Stimulated activated CD4-positive, alpha-beta T cell treated with anti-CD3 and anti-CD28 coated beads, Interleukin-4, amount 100 ng/mL, for 48 hours (primary cell): ENCODE results near the gene LSM2.

Source experiments
- DNase-seq, 2 donors: peaks; one replicate each; pipeline ENCODE4 v3.0.0-alpha.2; 2020; ENCODE audit warnings: low read depth in 2 of 2

Gene LSM2

DNA sequence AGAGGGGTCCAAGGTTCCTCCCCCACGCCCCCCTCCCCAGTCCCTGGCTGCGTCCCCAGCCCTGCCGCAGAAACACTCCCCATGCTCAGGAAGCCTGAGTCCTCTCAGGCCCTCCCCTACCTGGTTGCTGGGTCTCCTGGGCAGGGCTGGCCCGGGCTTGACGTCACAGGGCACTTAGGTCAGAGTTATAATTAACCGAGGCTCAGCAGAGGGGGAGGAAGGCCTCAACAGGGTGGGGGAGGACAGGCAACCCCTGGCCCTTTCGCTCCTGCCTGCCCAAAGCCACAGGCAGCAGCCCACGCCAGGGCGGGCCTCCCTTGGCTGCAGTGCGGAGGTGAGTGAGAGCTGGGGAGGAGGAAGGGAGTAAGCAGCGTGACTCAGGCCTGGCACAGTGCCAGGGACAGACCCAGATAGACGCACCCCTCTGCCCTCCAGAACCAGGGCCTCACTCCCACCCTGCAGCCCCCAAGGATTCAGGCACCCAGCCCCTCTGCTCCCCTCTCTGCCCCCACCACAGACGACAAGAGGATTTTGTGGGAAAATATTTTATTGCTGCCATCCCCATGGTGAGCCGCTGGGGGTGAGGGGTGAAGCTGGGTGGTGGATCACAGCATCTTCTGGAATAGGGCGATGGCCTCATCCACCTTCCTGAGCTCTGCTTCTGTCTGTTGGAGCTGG, 29.6 kb downstream of the LSM2 start, which contains the start of gene VWA7:
Gene VWA7 (minus strand): TSS at position 340 of the 678 bp plus-strand sequence. CDS start 549 bp downstream, outside the sequence.
- DNase-seq = peak; percentile 63 to 69

DNA sequence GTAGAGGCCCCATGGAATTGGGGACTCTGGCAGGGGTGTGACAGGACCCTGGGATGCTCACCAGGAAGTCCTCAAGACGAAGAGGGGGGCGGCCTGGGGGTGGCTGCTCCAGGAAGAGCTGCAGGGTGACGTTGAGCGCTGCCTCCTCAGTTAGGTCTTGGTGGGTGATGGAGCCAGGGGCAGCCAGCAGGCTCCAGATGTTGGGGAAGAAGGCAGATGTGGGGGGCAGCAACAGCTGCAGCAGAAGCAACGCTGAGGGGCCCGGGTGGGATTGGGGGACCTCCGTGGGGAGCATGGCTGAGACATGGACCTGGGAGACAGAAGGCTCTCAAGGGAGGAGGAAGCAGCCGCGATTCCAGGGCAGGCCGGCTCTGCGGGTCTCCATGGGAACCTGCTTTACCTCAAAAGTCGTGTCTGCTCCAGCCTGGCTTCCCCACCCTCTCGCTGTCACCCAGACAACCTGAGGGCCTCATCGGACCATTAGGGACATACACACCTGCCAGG, 30.2 kb downstream of the LSM2 start:
- DNase-seq = no peak

DNA sequence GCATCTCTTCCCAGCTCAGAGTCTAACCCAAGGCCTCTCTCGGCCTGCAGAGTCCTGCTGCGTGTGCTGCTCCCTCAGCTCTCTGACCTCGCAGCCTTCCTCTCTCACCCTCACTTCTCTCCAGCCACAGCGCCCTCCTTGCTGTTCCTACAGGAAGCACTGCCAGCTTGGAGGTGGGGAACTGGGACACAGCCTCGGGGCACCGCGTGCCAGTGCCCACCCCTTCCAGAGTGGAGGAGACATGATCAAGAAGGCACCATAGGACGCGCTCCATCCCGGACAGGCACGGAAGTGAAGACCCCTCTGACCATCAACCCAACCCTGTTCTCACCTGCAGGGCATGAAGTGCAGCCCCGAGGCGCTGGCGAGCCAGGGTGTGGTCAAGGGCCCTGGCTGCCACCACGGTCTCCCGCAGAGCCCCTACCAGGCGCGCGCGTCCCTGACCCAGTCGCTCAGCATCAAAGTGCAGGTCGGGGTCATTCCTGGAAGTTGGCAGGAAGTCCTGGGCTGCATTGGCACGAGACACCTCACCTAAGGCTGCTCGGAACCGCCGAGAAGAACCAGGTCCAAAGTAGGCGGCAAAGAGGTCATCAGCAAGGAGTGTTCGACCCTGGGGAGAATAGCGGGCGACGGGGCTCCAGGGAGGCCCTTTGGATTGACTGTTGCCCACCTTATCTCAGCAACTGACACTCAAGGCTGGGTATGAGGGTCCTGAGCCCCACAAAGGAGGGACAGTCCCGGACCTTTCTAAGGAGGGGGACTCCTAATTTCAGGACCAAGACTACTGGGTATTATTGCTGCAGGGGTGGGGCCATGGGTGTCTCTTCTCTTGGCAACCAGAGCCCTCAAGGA, 30.9 kb downstream of the LSM2 start:
- no peak for DNase-seq

DNA sequence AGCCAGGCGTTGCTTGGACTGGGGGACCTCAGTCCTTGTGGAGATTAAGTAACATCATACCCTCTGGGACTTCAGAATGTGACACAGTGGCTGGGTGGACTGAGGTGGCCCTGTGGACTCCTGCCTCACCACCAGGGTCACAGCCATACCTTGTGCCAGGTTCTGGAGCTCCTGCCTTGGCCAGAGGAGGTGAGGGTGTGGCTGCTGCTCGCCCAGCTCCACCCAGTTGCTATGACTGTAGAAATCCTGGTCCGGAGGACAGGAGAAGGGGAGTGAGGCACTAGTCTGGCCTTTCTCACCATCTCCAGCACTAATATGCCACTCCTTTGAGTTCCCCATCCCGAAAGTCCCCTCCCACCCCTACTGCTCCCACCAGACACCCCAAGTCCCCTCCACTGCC, 31.6 kb downstream of the LSM2 start:
- DNase-seq = no peak

DNA sequence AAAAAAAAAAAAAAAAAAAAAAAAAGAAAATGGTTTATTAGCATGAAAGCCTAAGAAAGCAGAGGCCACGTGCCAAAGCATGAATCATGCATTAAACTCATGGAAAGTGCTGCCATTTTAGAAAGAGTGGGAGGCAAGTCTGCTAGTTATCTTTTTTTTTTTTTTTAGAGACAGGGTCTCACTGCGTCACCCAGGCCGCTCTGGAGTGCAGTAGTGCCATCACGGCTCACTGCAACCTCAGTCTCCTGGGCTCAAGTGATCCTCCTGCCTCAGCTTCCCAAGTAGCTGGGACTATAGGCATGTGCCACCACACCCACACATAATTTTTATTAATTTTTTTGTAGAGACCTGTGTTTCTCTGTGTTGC, 34.8 kb downstream of the LSM2 start:
- no peak for DNase-seq

DNA sequence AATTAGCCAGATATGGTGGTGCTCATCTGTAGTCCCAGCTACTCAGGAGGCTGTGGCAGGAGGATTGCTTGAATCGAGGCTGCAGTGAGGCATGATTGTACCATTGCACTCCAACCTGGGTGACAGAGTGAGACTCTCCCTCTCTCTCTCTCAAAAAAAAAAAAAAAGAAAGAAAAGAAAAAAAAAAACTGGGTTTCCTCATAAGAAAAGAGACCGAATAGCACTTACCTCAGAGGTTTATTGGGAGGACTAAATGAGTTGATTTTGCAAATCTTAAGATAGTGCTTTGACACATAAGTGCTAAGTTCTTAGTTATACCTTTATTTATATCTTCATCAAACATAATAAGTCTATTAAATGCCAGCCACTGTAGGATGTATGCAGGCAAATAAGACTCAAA, 35.9 kb downstream of the LSM2 start:
- no peak for DNase-seq

DNA sequence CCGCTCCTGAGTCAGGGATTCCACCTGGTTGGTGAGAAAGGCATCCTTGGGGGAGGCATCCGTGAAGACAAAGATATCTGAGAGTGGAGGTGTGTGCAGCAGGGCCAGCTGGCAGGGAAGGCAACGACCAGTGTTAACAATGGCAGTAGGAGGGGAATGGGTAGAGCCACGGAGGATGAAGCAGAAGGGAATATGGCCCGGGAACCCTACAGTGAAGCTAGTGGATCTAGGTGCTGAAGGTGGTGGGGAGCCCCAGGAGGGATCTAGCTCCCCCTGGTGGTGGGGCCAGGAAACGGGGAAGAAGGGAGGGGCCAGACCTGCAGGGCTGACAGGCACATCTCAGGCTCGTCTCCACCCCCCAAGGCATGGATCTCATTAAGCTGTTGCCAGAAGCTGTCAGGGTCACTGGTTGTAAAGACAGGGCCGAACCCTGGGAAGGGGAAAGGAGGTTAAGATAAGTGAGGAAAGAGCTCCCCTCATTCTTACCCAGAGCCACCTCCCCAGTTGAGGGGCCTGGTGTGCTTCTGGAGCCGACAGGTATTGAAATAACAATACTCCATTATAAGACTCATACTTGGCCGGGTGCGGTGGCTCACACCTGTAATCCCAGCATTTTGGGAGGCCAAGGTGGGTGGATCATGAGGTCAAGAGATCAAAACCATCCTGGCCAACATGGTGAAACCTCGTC, 36.9 kb downstream of the LSM2 start:
- DNase-seq = peak; percentile 75 to 83

DNA sequence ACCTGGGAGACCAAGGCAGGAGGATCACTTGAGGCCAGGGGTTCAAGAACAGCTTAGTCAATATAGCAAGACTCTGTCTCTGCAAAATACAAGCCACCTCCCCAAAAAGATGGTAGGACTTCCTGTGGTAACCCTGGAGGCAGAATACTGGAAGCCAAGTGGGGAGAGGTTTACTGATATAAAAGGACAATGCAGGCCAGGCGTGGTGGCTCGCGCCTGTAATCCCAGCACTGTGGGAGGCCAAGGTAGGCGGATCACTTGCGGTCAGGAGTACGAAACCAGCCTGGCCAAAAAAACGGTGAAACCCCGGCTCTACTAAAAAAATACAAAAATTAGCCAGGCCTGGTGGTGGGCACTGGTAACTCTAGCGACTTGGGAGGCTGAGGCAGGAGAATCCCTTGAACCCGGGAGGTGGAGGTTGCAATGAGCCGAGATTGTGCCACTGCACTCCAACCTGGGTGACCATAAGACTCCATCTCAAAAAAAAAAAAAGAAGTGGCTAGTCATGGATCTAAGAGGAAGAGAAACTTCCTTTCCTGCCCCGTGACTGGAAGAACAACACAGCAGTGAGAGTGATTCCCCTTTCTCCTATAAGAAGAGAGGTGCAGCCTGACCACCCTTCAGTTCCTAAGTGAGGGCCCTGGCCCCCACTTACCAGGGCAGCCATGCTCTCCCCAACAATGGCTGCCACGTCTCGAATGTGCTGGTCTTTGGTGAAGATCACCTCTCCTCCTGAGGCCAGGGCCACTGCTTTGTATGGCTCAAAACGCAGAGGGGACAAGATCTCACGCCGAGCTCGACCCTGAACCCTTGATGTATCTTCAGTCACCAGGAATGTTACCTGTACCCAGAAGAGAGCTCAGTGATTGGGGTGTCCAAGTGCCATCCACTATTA, 38.2 kb downstream of the LSM2 start:
- DNase-seq = no peak

DNA sequence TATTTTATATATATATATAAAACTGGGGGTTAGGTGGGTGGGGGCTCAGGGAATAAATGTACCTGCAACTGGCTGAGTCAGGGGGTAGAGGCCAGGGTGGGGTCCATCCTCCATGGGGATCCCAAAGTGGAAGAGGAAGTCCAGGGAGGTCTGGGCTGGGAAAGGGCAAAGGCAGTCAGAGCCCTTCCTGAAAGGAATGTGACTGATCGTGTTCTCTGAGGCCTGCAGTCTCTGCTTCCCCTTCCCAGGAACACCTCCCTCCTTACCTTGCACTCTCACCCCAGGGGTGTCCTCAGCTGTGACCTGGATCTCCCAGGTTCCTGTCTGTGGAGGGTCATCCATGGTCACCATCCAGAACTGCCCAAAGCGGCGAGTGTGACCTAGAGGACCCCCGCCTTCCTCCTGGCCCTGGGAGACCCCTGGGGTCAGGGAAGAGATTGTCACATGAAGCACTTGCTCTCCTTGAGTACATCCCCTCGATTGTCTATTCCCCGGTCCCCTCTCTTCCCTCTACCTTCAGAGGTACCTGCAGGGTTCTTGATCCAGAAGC, 39.6 kb downstream of the LSM2 start:
- DNase-seq = no peak

DNA sequence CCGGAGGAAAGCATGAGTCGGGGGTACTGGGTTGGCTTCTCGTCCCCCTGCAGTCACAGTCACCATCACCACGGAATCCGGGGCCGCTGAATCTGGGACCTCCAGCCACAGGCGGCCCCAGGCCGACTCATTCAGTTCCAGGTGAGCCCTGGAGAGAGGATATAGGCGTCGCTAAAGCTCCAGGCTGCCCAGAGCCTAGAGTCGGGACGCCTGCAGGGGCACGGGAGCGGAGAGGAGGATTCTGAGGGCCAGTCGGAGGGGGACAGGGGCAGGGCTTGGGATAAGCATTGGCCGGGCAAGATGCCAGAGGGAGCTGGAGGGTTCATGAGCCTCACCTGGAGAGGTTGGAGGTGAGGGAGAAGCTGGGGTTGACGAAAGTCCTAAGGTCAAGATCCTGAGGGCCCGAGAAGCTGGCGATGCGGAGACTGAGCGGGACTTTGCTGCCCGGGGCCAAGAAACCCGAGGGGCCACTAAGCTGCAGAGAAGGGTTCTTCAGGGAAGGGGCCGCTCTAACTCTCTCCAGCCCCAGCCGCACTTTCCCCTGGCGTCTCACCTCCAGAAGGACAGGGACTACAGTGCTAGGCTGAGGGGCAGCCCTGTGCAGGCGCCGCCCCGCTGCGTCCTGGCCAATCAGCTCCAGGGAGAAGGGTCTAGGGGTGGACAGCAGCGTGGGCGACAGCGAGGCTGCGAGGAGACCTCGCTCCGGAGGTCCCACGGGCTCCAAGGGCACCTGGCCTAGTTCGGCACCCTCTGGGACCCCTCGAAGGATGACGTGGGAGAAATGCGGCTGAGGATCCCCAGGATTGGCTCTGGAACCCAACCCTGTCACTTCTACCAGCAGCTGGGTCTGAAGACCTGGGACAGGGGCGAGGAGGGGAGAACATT, 40.6 kb downstream of the LSM2 start:
- no peak for DNase-seq

DNA sequence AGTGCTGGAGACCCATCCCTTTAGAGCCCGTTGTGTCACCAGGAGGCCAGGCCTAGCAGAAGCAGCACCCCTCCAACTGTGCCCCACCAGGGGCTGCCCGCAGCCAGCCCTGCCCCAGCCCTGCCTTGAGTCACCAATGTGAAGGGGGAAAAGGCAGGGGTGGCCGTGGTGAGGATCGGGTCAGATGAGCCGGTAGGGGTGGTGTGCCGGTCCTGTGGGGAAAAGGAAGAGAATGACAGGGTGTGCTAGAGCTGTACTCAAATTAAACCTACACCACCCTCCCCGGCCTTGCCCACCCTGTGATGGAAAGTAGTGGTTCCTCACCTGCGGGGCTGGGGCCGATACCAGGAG, 41.2 kb downstream of the LSM2 start:
- no peak for DNase-seq

DNA sequence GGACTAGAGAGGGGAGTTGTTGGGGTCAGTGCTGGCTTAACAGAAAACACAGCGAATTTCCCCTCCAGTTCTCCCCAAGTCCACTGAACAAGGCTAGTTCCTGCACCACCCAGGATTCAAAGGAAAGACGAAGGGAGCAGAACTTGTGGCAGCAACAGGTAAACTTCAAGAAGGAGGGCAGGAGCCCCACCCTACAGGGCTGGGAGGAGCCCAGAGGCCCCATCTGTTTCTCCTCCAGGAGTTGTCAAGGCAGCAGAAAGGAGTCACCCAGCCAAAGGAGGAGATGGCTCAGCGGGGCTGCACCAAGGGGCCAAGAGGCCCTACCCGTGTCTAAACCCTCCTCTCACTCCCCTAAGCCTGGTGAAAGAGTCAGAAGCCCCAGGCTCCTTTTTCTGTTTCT, 42.6 kb downstream of the LSM2 start:
- no peak for DNase-seq

DNA sequence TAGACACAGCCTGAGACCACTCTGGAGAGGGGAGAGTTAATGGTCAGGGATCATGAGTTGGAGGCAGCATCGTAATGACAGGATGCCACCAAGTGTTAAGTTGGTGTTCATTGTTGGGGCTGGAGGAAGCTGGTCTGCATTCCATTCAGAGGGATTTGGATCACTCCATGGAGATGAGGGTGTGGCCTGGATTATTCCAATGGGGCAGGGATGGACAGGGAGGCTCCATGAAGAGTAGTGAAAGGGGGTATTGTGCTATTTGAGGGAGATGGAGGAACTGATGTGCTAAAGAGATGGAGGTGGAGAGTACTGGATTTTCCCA, 43.2 kb downstream of the LSM2 start:
- no peak for DNase-seq

DNA sequence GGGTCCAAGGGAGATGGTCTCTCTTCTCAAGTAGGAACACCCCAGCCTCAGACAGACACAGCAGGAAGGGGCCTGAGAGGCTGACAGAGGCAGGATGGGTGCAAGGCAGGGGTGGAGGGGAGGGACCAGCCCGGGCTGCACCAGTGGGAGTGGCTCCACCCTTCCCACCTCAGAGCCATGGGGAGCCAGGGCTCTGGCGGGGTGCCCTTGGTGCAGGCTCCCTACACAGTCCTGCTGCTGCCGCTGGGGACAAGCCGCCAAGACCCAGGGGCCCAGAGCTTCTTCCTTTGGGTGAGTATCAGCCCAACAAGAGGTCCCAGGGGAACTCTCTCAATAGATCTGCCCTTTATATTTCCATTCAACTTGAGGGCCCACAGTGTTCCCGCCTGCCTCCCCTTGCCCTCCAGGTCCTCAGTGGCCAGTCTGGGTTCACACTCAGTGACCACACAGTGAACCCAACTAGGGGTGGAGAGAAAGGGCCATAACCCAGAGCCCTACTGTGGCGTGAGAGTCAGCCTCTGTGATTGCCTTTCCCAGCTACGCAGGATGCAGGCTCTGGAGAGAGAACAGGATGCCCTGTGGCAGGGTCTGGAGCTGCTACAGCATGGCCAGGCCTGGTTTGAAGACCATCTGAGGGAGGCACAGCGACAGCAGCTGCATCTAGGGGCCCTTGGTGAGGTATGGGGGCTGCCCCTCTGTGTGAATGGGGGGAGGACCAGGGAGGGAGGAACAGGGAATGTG, 43.7 kb downstream of the LSM2 start:
- no peak for DNase-seq

DNA sequence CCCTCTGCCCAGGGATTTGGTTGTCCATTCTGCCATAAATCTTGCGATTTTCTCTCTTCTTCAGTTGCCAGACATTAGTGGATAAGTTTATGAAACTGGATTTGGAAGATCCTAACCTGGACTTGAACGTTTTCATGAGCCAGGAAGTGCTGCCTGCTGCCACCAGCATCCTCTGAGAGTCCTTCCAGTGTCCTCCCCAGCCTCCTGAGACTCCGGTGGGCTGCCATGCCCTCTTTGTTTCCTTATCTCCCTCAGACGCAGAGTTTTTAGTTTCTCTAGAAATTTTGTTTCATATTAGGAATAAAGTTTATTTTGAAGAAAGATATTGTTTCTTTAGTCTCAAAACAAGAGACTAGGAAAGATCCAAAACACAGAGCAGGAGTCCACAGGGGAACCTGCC, 44.4 kb downstream of the LSM2 start, which contains the start of gene SAPCD1:
Gene SAPCD1 (plus strand): TSS at position 301 of the 400 bp plus-strand sequence. CDS start 399 bp downstream, outside the sequence.
- DNase-seq = no peak

DNA sequence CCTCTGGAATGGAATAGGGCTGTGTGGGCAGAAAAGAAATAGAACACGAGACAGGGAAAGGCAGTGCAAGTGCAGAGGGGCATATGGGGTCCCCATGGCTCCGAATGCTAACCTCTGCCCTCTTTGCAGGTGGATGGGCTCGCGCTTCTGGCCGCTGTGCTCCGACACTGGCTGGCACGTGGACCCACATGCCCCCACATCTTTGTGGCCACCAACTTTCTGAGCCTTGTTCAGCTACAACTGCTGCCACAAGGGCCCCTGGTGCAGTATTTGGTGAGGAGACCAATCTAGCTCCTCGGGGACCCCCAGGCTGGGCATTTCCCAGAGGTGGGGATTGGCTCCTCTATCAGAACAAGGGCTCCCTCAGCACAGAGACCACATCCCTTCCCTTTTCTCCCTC, 45.4 kb downstream of the LSM2 start:
- no peak for DNase-seq

DNA sequence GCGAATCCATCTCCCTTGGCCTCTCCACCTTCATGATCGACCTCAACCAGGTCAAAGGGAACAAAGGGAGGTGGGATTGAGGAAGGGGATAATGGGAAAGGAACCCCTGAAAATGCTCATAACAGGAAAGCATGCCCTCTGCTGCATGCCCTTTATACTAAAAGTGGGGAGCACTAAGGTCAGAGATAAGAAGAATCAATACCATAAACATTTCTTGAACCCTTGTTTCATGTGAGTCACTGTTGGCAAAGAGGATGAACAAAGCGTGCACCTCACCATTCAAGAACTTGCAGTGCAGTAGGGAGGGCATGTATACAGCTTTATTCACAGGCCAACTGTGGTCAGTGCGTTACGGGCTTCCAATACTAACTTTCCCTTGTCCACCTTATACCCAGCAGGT, 46.0 kb downstream of the LSM2 start:
- no peak for DNase-seq

DNA sequence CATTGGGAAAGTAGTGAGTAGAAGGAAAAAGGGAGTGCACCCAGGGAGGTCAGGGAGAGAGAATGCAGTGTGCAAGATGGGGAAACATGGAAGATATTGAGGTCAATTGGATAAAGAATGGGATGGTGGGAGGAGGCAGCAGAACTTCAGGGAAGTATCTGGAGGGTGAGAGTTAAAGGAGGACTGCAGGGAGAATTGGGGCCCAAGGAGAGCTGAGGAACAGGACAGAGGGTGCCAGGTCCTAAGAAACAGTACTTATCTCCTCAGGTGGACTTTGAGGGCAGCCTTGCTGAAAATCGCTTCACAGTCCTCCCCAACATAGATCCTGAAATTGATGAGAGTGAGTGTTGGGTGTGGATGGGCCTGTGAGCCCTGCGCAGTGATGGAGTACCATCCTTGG, 48.5 kb downstream of the LSM2 start:
- no peak for DNase-seq

DNA sequence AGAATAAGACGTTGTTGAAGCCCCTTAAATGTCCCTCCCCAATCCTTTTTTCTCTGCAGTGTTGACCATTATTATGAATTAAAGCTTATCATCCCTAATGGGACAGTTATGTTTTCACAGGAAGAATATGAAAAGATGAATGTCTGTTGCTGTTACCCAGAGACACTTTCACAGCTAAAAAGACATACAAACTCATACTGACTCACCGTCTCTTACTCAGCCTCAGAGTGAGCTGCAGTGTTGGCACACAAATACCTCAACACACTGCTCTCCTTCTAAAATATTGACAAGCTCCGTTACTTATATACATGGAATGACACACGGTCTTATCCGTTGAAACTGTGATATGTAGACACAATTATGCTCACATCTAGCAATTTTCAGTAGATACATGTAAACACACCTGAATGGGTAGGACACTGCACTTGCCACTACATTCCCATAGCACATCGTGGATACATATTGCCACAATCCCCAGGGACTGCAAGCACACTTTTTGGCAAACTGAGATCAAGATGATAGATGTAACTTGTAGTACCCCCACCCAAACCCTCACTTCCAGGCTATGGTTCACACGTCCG, 53.9 kb downstream of the LSM2 start:
- no peak for DNase-seq
